Peyer's patch (tissue), 4 donors: Measurements from ENCODE around the gene LMNB1.

Source experiments
- POLR2A ChIP-seq, 2 donors: fragments of 450-650 bp; IDR thresholded peaks; one replicate each; pipeline ENCODE4 v1.5.1; 2017; ENCODE audit warnings: antibody characterized with exemption in 2 of 2, mild to moderate bottlenecking in 2 of 2, moderate library complexity in 2 of 2
- TF ChIP-seq, protein P1 (sequence below), 6 experiments: fragments of 450-650 bp in 4 of 6; fragments of 200-600 bp in 2 of 6; sonication (generic) in 1 of 6; IDR thresholded peaks; one replicate each; pipeline ENCODE4 v1.5.1; 2017 to 2019; ENCODE audit warnings: antibody characterized with exemption in 6 of 6, mild to moderate bottlenecking in 3 of 6, moderate library complexity in 1 of 6

DNA sequence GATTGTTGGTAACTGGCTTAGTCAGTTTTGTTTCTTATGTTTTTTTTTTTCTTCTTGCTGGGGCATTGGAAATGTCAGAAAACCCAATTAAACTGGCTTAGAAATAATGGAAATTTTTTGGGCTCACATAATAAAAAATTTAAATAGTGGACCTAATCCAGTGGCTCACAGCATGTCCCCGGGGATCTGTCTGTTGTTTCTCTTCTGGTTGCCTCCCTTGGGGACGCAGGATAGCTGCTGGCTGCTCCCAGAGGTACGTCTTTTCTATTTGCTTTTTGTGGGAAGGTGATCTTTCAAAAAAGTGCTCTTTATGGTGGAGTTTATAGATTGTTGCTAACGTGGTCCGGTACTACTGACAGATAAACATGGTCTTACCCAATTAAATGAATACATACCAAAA lies 52.2 kb downstream of the LMNB1 start:
- TF ChIP-seq, protein P1, sequence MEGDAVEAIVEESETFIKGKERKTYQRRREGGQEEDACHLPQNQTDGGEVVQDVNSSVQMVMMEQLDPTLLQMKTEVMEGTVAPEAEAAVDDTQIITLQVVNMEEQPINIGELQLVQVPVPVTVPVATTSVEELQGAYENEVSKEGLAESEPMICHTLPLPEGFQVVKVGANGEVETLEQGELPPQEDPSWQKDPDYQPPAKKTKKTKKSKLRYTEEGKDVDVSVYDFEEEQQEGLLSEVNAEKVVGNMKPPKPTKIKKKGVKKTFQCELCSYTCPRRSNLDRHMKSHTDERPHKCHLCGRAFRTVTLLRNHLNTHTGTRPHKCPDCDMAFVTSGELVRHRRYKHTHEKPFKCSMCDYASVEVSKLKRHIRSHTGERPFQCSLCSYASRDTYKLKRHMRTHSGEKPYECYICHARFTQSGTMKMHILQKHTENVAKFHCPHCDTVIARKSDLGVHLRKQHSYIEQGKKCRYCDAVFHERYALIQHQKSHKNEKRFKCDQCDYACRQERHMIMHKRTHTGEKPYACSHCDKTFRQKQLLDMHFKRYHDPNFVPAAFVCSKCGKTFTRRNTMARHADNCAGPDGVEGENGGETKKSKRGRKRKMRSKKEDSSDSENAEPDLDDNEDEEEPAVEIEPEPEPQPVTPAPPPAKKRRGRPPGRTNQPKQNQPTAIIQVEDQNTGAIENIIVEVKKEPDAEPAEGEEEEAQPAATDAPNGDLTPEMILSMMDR (IDR thresholded peaks at IDR 0.05), result no peak
- no peak for TF ChIP-seq POLR2A (IDR thresholded peaks at IDR 0.05)
